Gastrocnemius medialis (tissue), 4 donors: Measurements from ENCODE around the gene EXOC3L4.

Experiments used
- CTCF ChIP-seq, 5 experiments: fragments of 450-650 bp in 3 of 5; fragments of 200-600 bp in 2 of 5; sonication (generic) in 2 of 5; IDR thresholded peaks in 4 of 5; conservative IDR thresholded peaks in 1 of 5; 1 replicate in 4 of 5; 2 replicates in 1 of 5; pipeline ENCODE4 v1.5.1; 2016 to 2019; ENCODE audit warnings: antibody characterized with exemption in 5 of 5, mild to moderate bottlenecking in 3 of 5, moderate library complexity in 3 of 5
- POLR2A ChIP-seq, 2 donors: fragments of 450-650 bp; IDR thresholded peaks; one replicate each; pipeline ENCODE4 v1.6.1; 2017; ENCODE audit warnings: antibody characterized with exemption in 2 of 2, mild to moderate bottlenecking in 2 of 2, moderate library complexity in 2 of 2

- TF ChIP-seq CTCF (IDR thresholded peaks at IDR 0.05 in 4 of 5, conservative IDR thresholded peaks at IDR 0.05 in 1 of 5) (no peak), POLR2A (IDR thresholded peaks at IDR 0.05) (no peak)
Observed at GRCh38 chr14:103094406-103095209, at the start of gene EXOC3L4.
